Thoracic aorta (tissue), 2 donors: ENCODE measurements around the gene KCNT2. TPM values are rescaled to one million over a fixed set of nuclear protein-coding genes. Genes with fewer than 3 reads are reported as not detected.
"Not testable (repeated sequence)": the region's sequence is repeated elsewhere in the genome, so short reads cannot be mapped to it uniquely, and the experiment has no call there.

Source experiments
- ATAC-seq: fragments of 150-250 bp; one replicate; pipeline ENCODE4 v1.8.0; 2017; ENCODE audit warnings: low read depth; ENCODE audit not compliant: insufficient number of reproducible peaks, low FRiP score
- DNase-seq: peaks from one replicate; pipeline ENCODE4 v3.0.0-alpha.2; 2020; ENCODE audit warnings: low spot score
- H3K27ac ChIP-seq, 2 donors: fragments of 200-600 bp; sonication (generic); 1 replicate in 1 of 2; 2 replicates in 1 of 2; pipeline ENCODE4 v1.5.1; 2016; ENCODE audit warnings: mild to moderate bottlenecking in 2 of 2, moderate library complexity in 2 of 2
- H3K27me3 ChIP-seq: fragments of 200-600 bp; sonication (generic); replicated peaks from 2 replicates; pipeline ENCODE4 v1.6.0; 2016; ENCODE audit warnings: mild to moderate bottlenecking; ENCODE audit not compliant: insufficient read depth
- H3K36me3 ChIP-seq: fragments of 200-600 bp; sonication (generic); one replicate; pipeline ENCODE4 v1.5.1; 2016
- H3K4me1 ChIP-seq, 2 donors: fragments of 200-600 bp; sonication (generic); 1 replicate in 1 of 2; 2 replicates in 1 of 2; pipeline versions ENCODE4 v1.5.1 to v1.6.0; 2016; ENCODE audit warnings: low read depth in 2 of 2, mild to moderate bottlenecking in 1 of 2; ENCODE audit not compliant: control insufficient read depth in 1 of 2
- H3K4me3 ChIP-seq: fragments of 200-600 bp; sonication (generic); 2 replicates; pipeline ENCODE4 v1.5.1; 2016; ENCODE audit warnings: mild to moderate bottlenecking
- H3K9me3 ChIP-seq: fragments of 200-600 bp; sonication (generic); 2 replicates; pipeline ENCODE4 v1.5.1; 2016
- total RNA-seq, 2 donors: library from RNA; depleted of rRNA; stranded (reverse); fragments of >200 nt; gene quantifications; one replicate each; pipeline versions ENCODE4 v1.1.0 to v1.2.3, GENCODE V29; 2016
- TF ChIP-seq, protein P1 (sequence below): fragments of 200-600 bp; sonication (generic); IDR thresholded peaks from one replicate; pipeline ENCODE4 v1.5.1; 2019; ENCODE audit warnings: antibody characterized with exemption

The KCNT2 gene
- total RNA-seq, 2 donors from 2014 or later, result 15.6 to 23.6 TPM

DNA sequence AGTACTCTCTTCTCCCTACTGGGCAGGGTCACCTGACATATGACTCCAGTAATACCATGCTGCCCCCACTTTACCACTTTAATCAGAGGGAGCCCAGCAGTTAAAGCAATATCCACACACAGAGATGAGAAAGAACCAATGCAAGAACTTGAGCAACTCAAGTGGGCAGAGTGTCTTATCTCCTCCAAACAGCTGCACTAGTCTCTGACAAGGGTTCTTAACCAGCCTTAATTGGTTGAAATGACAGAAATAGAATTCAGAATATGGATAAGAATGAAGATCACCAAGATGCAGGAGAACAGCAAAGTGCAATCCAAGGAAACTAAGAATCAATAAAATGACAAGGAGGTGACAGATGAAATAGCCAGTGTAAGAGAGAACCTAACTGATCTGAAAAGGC lies 91.0 kb downstream of the KCNT2 start:
- TF ChIP-seq, protein P1, sequence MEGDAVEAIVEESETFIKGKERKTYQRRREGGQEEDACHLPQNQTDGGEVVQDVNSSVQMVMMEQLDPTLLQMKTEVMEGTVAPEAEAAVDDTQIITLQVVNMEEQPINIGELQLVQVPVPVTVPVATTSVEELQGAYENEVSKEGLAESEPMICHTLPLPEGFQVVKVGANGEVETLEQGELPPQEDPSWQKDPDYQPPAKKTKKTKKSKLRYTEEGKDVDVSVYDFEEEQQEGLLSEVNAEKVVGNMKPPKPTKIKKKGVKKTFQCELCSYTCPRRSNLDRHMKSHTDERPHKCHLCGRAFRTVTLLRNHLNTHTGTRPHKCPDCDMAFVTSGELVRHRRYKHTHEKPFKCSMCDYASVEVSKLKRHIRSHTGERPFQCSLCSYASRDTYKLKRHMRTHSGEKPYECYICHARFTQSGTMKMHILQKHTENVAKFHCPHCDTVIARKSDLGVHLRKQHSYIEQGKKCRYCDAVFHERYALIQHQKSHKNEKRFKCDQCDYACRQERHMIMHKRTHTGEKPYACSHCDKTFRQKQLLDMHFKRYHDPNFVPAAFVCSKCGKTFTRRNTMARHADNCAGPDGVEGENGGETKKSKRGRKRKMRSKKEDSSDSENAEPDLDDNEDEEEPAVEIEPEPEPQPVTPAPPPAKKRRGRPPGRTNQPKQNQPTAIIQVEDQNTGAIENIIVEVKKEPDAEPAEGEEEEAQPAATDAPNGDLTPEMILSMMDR, result no peak
- no peaks in the 10 kb centered on the region for H3K4me1 ChIP-seq
- H3K27ac ChIP-seq, result no peak overlapping the region
- H3K27me3 ChIP-seq, result no peaks in the 10 kb centered on the region
- H3K4me3 ChIP-seq, result no peak overlapping the region
- DNase-seq (no peak), ATAC-seq (no peak)
- H3K36me3 ChIP-seq, result no peaks in the 10 kb centered on the region
- H3K9me3 ChIP-seq, result no peaks in the 10 kb centered on the region

DNA sequence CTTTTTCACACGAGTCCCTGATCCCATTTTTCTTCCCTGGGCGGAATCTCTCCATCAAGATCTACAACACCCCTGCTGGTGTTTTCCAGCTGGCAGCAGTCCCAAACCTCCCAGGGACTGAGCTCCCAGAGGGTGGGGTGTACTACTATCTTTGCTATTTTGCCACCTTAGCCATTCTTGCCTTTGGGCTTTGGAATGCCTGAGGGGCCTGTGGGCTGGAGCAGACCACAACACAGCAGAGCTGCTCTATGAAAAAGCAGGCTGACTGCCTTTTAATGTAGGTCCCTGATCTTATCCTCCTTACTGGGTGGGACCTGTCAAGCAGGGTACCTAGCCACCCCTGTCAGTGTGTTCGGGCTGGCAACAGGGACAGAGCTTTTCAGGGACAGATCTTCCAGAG lies 91.9 kb downstream of the KCNT2 start:
- TF ChIP-seq, protein P1, result no peak
- ATAC-seq (no peak), DNase-seq (no peak)
- Histone ChIP-seq H3K27ac (no peak overlapping the region), H3K4me3 (no peak overlapping the region), H3K4me1 (no peaks in the 10 kb centered on the region), H3K9me3 (no peaks in the 10 kb centered on the region), H3K27me3 (no peaks in the 10 kb centered on the region), H3K36me3 (no peaks in the 10 kb centered on the region)

DNA sequence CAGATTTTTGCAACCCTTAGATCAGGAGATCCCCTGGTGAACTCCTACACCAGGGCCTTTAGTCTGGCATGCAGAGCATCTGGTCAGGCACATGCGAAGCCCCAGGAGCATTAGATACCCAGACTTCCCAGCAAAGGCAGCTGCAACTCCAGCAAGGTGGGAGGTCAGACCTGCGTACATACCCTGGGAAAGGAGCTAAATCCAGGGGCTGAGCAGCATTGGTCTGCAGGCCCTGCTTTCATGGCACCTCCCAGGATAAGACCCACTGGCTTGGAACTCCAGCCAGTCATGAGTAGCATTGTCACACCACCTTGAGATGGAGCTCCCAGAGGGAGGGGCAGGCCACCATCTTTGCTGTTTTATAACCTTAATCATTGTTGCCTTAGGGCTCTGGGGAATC lies 92.3 kb downstream of the KCNT2 start:
- ATAC-seq, result no peak
- TF ChIP-seq, protein P1, result no peak
- no peaks in the 10 kb centered on the region for H3K36me3 ChIP-seq
- no peak for DNase-seq
- H3K4me3 ChIP-seq, result no peak overlapping the region
- no peaks in the 10 kb centered on the region for H3K27me3 ChIP-seq
- H3K9me3 ChIP-seq, result no peaks in the 10 kb centered on the region
- H3K4me1 ChIP-seq, result no peaks in the 10 kb centered on the region
- H3K27ac ChIP-seq, result no peak overlapping the region

DNA sequence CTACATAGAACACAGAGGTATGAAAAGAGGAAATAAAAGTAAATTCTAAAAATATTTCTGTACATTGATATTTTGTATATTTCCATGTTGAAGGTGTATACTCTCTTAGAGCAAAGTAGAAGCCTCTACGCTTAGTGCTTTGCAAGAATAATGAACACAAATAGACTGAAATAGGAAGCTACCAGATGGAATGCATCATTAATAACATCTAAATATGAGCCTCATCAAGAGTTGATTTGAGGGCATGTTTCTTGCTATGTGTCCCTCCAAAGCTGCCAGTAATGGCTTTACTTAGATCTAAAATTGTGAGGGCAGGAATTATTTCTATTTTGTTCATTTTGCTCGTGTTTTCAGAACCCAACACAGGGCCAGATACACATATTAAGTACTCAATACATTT lies 94.4 kb downstream of the KCNT2 start:
- Histone ChIP-seq H3K27ac (no peak overlapping the region), H3K4me3 (no peak overlapping the region), H3K27me3 (no peaks in the 10 kb centered on the region), H3K4me1 (no peaks in the 10 kb centered on the region), H3K36me3 (no peaks in the 10 kb centered on the region), H3K9me3 (no peaks in the 10 kb centered on the region)
- TF ChIP-seq, protein P1, result no peak
- ATAC-seq (no peak), DNase-seq (no peak)

DNA sequence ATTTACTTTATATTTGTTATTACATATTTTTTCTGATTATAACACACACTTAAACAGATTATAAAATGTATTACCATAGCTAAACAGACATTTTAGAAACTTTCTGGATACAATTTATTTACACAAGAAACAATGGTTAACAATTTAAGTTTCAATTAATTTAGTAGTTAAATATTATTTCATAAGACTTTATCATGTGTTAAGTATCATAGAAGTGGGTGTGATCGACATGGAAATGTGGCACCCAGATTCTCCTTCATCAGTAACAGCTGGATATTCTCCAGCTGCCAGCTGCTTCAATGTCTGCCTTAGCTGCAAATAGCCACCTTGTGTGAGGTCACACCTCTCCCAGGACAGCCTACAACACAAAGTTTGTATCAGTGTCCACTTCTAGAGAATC lies 97.8 kb downstream of the KCNT2 start:
- no peak overlapping the region for H3K27ac ChIP-seq
- no peak for DNase-seq
- no peak for ATAC-seq
- H3K4me1 ChIP-seq, result no peaks in the 10 kb centered on the region
- TF ChIP-seq, protein P1, result no peak
- H3K27me3 ChIP-seq, result no peaks in the 10 kb centered on the region
- H3K4me3 ChIP-seq, result no peak overlapping the region
- no peaks in the 10 kb centered on the region for H3K9me3 ChIP-seq
- no peaks in the 10 kb centered on the region for H3K36me3 ChIP-seq

DNA sequence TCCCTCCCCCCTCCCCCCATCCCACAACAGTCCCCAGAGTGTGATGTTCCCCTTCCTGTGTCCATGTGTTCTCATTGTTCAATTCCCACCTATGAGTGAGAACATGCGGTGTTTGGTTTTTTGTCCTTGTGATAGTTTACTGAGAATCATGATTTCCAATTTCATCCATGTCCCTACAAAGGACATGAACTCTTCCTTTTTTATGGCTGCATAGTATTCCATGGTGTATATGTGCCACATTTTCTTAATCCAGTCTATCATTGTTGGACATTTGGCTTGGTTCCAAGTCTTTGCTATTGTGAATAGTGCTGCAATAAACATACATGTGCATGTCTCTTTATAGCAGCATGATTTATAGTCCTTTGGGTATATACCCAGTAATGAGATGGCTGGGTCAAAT lies 104.0 kb downstream of the KCNT2 start:
- not testable (repeated sequence) for H3K9me3 ChIP-seq, H3K27me3 ChIP-seq, DNase-seq, H3K27ac ChIP-seq, H3K4me3 ChIP-seq, H3K4me1 ChIP-seq, ATAC-seq, H3K36me3 ChIP-seq
